Sigmoid colon (tissue), 4 donors: ENCODE data around the gene EVX1.

Experiments used
- CTCF ChIP-seq, 4 experiments: fragments of 450-650 bp in 3 of 4; fragments of 200-600 bp in 1 of 4; IDR thresholded peaks; one replicate each; pipeline ENCODE4 v1.5.1; 2016 to 2019; ENCODE audit warnings: antibody characterized with exemption in 4 of 4, mild to moderate bottlenecking in 3 of 4, moderate library complexity in 2 of 4
- POLR2A ChIP-seq, 2 donors: fragments of 450-650 bp; IDR thresholded peaks; one replicate each; pipeline ENCODE4 v1.6.1; 2016; ENCODE audit warnings: antibody characterized with exemption in 2 of 2, mild to moderate bottlenecking in 2 of 2, moderate library complexity in 2 of 2
- POLR2AphosphoS5 ChIP-seq, 4 donors: sonication (generic); formaldehyde crosslinking; IDR thresholded peaks; one replicate each; pipeline ENCODE4 v1.6.1; 2017; ENCODE audit warnings: antibody characterized with exemption in 4 of 4

GRCh38 chr7:27237735-27238334 lies 4.8 kb upstream of the EVX1 start:
- TF ChIP-seq POLR2A (IDR thresholded peaks at IDR 0.05) (no peak), CTCF (IDR thresholded peaks at IDR 0.05) (no peak), POLR2AphosphoS5 (IDR thresholded peaks at IDR 0.05) (no peak)
